Fibroblast of lung (primary cell): ENCODE measurements around the gene KRTAP5-1.

Experiments
- CTCF ChIP-seq, 2 donors: IDR thresholded peaks in 1 of 2; conservative IDR thresholded peaks in 1 of 2; 1 replicate in 1 of 2; 2 replicates in 1 of 2; pipeline ENCODE4 v1.5.1; 2011 to 2012; ENCODE audit warnings: low read length in 2 of 2, control low read depth in 1 of 2, inconsistent platforms in 1 of 2, low read depth in 1 of 2, mild to moderate bottlenecking in 1 of 2
- EZH2 ChIP-seq: IDR thresholded peaks from 2 replicates; pipeline ENCODE4 v1.5.1; 2012; ENCODE audit warnings: low read length, control low read depth, mild to moderate bottlenecking; ENCODE audit errors: missing control alignments

GRCh38 chr11:1567052-1567720 lies 17.9 kb downstream of the KRTAP5-1 start:
- no peak for TF ChIP-seq CTCF (conservative IDR thresholded peaks at IDR 0.05 in 1 of 2, IDR thresholded peaks at IDR 0.05 in 1 of 2; ENCODE audit: low read depth in 1 of 2, low read length in 2 of 2)
- TF ChIP-seq EZH2 = no peak
